Activated T-helper 2 cell treated with anti-CD3 and anti-CD28 coated beads, Interferon-gamma antibody, Interleukin-2, Interleukin-4, amounts not matched to agents 10 μg/mL and 5 μg/mL and 100 μg/mL, durations not matched to agents 14 hours and 24 hours and 36 hours (primary cell): Measurements from ENCODE around the gene INPP4A. TPM values are rescaled to one million over a fixed set of nuclear protein-coding genes. Genes with fewer than 3 reads are reported as not detected.

Source experiments
- DNase-seq: peaks from one replicate; pipeline ENCODE4 v3.0.0; 2021; ENCODE audit warnings: low spot score
- H3K27ac Mint-ChIP-seq: one replicate; pipeline ENCODE4 v1.8.0; 2021; ENCODE audit warnings: mixed read lengths
- H3K27me3 Mint-ChIP-seq: one replicate; pipeline ENCODE4 v1.8.0; 2021; ENCODE audit warnings: low read depth, mixed read lengths
- H3K36me3 Mint-ChIP-seq: one replicate; pipeline ENCODE4 v1.8.0; 2021; ENCODE audit warnings: low read depth, mixed read lengths
- H3K4me1 Mint-ChIP-seq: one replicate; pipeline ENCODE4 v1.8.0; 2021; ENCODE audit warnings: low read depth, mixed read lengths
- H3K4me3 Mint-ChIP-seq: one replicate; pipeline ENCODE4 v1.8.0; 2021; ENCODE audit warnings: low read depth, mild to moderate bottlenecking, moderate library complexity, mixed read lengths
- H3K9me3 Mint-ChIP-seq: one replicate; pipeline ENCODE4 v1.8.0; 2021; ENCODE audit warnings: mixed read lengths
- intact Hi-C: fragments of 100-400 bp; cut with micrococcal nuclease; formaldehyde crosslinking; loops from one replicate; pipeline ENCODE4 v1.15.1; 2023
- total RNA-seq: library from RNA; stranded (reverse); gene quantifications from 2 replicates; pipeline ENCODE4 v1.2.3, GENCODE V29; 2022

INPP4A gene
- total RNA-seq, 1 donor from 2014 or later: 35.9 TPM

DNA sequence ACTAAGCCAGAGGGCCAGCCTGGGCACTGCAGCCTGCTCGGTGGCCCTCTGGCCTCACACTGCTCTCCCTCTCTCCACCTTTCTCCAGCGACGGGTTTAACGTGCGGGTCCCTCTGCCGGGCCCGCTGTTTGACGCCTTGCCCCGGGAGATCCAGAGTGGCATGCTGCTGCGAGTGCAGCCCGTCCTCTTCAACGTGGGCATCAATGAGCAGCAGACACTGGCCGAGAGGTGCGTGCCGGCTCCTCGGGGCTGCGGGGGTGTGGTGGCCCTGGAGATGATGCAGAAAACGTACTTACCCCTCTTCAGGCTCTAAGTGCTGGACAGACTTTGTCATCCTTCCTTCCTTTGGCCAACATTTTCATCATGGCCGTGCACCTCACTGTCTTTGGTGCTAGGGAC, 121.3 kb downstream of the INPP4A start:
- intact Hi-C loops: loop anchor here (5.0 kb wide), 1 partner anchor 71 kb away; no protein-coding TSS in a partner anchor
- no peaks in the 10 kb centered on the region for H3K9me3 Mint-ChIP-seq
- H3K4me1 Mint-ChIP-seq: no peaks in the 10 kb centered on the region
- H3K4me3 Mint-ChIP-seq: no peak overlapping the region
- no peaks in the 10 kb centered on the region for H3K27me3 Mint-ChIP-seq
- peaks cover 60% of the 10 kb centered on the region for H3K36me3 Mint-ChIP-seq
- DNase-seq: no peak
- no peak overlapping the region for H3K27ac Mint-ChIP-seq

DNA sequence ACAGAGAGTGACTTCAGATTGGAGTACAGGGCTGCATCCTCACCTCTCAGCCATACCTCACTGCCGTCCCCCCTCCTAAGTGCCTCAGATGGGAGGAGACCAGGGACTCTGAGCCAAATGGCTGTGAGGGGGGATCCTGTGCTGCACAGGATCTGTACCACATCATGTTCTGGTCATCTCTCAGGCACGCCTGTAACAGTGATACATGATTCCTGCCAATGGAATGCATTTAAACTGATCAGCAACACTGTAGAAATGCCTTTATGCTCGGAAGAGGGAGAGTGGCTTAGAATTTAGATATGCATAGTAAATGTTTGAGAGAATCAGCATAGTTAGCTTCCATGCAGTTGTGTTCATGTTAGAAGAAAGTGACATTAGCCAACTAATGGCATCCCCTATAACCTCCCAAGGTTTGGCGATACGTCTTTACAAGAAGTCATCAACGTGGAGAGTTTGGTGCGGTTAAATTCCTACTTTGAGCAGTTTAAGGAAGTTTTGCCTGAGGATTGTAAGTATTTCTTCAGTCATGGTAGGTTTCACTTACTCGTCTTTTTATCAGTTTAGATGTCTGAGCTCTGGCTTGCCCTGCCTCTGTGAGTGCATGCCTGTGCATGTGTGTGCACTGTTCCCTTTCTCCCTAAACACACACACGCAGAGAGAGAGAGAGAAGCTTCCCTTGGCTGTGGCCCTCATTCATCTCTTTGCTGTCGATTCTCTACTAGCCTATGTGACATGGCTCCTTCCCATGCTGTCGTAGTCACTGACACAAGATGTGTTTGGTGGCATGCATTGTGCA, 123.7 kb downstream of the INPP4A start:
- peaks cover 56% of the 10 kb centered on the region for H3K36me3 Mint-ChIP-seq
- no peaks in the 10 kb centered on the region for H3K4me1 Mint-ChIP-seq
- H3K27ac Mint-ChIP-seq: no peak overlapping the region
- H3K4me3 Mint-ChIP-seq: no peak overlapping the region
- no peaks in the 10 kb centered on the region for H3K27me3 Mint-ChIP-seq
- no peak for DNase-seq
- intact Hi-C loops: loop anchor here (5.0 kb wide), 1 partner anchor 69 kb away; no protein-coding TSS in a partner anchor
- H3K9me3 Mint-ChIP-seq: no peaks in the 10 kb centered on the region

DNA sequence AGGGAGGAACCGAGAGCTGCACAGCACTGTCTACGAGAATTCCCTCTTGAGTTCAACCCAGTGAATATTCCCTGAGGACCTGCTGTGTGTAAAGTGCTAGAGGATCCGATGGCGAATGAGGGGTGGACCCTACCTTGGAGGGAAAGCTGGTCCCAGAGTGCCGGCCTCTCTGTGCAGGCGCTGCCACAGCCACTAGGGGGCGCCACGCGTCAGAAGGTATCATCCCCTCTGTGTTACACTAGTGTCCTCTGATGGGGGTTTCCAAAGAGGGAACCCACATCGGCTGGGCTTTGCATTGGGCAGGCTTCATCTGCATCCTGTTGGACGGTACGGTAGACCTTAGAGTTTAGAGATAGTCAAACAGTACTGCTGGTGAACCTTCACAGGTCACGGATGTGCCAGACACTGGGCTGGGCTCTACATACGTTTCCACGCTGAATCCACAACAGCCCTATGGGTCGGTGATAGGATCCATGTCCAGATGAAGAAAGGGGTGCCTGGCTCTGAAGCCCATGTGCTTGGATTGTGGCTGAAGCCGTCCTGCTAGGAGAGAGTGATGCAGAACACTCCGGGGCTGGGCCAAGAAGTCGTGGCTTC, 124.6 kb downstream of the INPP4A start:
- no peaks in the 10 kb centered on the region for H3K4me1 Mint-ChIP-seq
- peak; percentile 40 for DNase-seq
- no peak overlapping the region for H3K4me3 Mint-ChIP-seq
- no peaks in the 10 kb centered on the region for H3K9me3 Mint-ChIP-seq
- no peak overlapping the region for H3K27ac Mint-ChIP-seq
- intact Hi-C loops: loop anchor here (1.0 to 5.0 kb wide), 2 partner anchors 68 to 268 kb away; no protein-coding TSS in a partner anchor
- peaks cover 62% of the 10 kb centered on the region for H3K36me3 Mint-ChIP-seq
- H3K27me3 Mint-ChIP-seq: no peaks in the 10 kb centered on the region

DNA sequence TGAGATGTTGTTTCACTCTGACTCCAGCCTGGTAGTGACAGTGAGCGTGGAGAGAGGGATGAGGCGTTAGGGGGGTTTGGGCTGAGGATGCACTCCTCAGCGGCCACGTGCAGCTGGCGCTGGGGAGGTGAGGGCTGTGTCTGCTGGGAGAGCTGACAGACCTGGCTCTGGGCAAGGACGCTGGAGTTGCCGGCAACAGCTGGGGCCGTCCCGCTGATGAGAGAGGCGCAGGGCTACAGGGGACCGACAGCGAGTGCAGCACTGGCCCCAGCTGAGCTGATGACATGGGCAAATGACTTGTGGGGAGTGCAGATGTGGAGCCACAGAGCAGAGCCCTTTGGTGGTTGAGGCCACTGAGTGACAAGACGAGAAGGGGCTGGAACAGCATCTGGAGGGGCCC, 125.3 kb downstream of the INPP4A start:
- no peak for DNase-seq
- no peaks in the 10 kb centered on the region for H3K9me3 Mint-ChIP-seq
- H3K27ac Mint-ChIP-seq: no peak overlapping the region
- no peaks in the 10 kb centered on the region for H3K4me1 Mint-ChIP-seq
- peaks cover 62% of the 10 kb centered on the region for H3K36me3 Mint-ChIP-seq
- no peaks in the 10 kb centered on the region for H3K27me3 Mint-ChIP-seq
- H3K4me3 Mint-ChIP-seq: no peak overlapping the region
- intact Hi-C loops: loop anchor here (1.0 to 5.0 kb wide), 2 partner anchors 67 to 267 kb away; no protein-coding TSS in a partner anchor

DNA sequence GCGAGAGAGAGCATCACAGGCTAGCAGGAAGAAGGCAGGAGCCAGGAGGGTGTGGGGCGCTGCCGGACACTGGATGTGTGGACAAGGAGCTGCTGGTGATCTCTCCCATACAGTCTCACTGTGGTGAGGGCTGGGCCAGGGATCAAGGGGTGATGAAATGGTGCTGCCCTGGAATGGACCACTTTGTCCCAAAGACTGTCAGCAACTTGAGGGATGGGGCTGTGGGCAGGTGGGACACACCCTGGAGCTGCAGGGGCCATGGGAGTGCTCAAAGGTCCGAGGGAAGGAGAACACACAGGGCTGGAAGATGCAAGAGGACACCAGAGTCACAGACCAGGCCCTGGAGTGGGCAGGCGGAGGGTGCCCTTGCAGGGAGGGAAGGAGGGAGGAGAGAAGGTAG, 125.7 kb downstream of the INPP4A start:
- H3K4me1 Mint-ChIP-seq: no peaks in the 10 kb centered on the region
- no peak for DNase-seq
- H3K27ac Mint-ChIP-seq: no peak overlapping the region
- no peak overlapping the region for H3K4me3 Mint-ChIP-seq
- peaks cover 62% of the 10 kb centered on the region for H3K36me3 Mint-ChIP-seq
- intact Hi-C loops: no loop called here
- H3K27me3 Mint-ChIP-seq: no peaks in the 10 kb centered on the region
- no peaks in the 10 kb centered on the region for H3K9me3 Mint-ChIP-seq

DNA sequence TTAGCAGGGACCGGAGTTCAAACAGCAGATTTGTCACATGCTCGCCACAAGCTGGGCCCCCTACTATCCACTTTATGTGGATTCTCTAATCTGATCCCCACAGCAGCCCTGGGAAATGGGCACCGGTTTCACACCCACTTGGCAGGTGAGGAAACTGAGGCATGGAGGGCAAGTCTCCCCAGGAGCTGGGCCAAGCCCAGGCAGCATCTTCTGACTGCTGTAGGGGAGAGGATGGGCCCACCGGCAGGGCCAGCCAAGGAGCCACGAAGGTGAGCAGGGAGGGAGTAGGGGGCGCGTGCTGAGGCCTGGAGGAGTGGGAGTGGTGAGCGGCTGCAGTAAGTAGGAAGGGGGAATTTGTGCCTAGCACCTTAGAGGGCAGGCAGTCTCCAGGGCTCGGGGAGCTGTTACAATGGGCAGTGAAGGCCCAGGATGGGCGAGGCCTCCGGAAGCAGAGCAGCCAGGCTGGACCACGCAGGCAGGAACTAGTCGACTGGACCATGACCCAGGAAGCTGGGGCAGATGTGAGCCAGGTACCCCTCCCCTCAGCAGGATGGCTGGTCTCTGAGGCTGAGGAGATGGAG, 126.6 kb downstream of the INPP4A start:
- Mint-ChIP-seq H3K27ac (no peak overlapping the region), H3K9me3 (no peaks in the 10 kb centered on the region), H3K36me3 (peaks cover 59% of the 10 kb centered on the region), H3K27me3 (no peaks in the 10 kb centered on the region), H3K4me1 (no peaks in the 10 kb centered on the region), H3K4me3 (no peak overlapping the region)
- no peak for DNase-seq
- intact Hi-C loops: no loop called here

DNA sequence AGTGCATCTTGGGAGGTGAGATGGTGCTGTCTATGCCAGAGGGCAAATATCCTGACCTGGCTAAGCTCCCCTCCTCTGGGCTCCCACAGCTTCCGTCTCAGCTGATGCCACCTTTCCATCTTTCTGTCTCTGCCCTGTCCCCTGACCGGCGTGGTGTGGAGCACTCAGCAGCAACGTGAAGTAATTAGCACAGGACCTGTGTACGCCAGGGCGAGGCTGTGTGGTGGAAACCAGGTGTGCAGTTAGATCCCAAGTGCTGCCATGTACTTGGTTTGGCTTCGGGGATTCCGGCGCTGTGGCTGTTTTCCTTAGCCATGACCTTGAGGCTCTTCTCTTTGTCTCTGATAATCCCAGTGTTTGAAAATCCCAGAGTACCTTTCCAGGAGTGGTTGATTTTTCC, 127.1 kb downstream of the INPP4A start:
- no peaks in the 10 kb centered on the region for H3K4me1 Mint-ChIP-seq
- no peaks in the 10 kb centered on the region for H3K9me3 Mint-ChIP-seq
- H3K27ac Mint-ChIP-seq: no peak overlapping the region
- DNase-seq: no peak
- H3K4me3 Mint-ChIP-seq: no peak overlapping the region
- H3K36me3 Mint-ChIP-seq: peaks cover 58% of the 10 kb centered on the region
- no peaks in the 10 kb centered on the region for H3K27me3 Mint-ChIP-seq
- intact Hi-C loops: no loop called here

DNA sequence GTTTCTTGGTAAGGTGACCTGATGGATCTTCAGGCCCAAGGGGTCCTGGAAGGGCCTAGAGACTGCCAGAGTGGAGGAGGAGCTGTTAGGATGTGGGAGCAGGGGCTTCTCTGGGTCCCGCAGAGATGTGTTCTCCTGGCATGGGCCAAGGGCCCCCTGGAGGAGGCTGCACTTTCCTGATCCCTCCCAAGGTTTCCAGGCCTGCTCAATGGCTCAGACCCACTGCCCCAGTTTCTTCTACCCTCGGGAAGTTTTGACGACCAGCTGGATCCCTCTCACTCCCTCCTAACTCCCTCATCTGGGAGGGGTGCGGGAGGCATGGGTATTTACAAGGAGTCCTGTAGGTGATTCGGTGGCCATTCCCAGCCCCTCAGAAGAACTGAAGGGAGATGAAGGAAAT, 127.6 kb downstream of the INPP4A start:
- Mint-ChIP-seq H3K9me3 (no peaks in the 10 kb centered on the region), H3K36me3 (peaks cover 57% of the 10 kb centered on the region), H3K27me3 (no peaks in the 10 kb centered on the region), H3K27ac (no peak overlapping the region), H3K4me1 (no peaks in the 10 kb centered on the region), H3K4me3 (no peak overlapping the region)
- DNase-seq: no peak
- intact Hi-C loops: no loop called here

DNA sequence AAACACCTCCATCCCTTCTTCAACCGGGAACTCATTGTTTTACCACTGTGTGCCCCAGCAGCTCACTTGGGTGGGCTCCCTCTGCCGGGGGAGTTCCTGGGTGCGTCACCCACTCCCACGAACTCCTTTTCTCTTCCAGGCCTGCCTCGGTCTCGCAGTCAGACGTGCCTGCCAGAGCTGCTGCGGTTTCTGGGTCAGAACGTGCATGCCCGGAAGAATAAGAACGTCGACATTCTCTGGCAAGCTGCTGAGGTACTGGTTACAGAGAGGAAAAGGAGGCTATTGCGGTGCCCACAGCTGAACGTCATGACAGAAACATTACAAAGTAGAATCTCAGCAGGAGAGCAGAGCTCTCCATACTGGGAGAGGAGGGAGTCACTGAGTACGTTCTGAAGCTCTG, 128.0 kb downstream of the INPP4A start:
- Mint-ChIP-seq H3K27ac (no peak overlapping the region), H3K36me3 (peaks cover 57% of the 10 kb centered on the region), H3K27me3 (no peaks in the 10 kb centered on the region), H3K4me1 (no peaks in the 10 kb centered on the region), H3K9me3 (no peaks in the 10 kb centered on the region), H3K4me3 (no peak overlapping the region)
- no peak for DNase-seq
- intact Hi-C loops: no loop called here

DNA sequence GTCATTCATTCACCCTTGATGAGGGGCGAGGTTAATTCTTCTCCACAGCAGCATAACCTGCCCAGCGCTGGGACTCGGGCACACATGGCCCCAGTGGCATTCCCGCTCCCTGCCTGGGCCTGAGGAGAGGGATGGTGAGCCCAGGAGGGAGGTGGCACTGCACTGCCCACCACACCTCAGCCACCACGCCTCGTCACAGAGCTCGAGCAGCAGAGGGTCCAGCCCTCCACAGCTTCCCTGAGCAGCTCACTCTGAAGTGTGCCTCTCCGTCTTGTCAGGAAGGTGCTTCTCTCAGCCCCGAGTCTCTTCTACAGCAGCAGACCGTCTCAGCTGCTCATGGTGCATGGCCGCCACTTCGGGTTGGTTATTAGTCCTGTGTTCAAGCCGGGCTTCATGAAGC, 128.8 kb downstream of the INPP4A start:
- H3K27me3 Mint-ChIP-seq: no peaks in the 10 kb centered on the region
- H3K36me3 Mint-ChIP-seq: peaks cover 65% of the 10 kb centered on the region
- H3K9me3 Mint-ChIP-seq: no peaks in the 10 kb centered on the region
- H3K27ac Mint-ChIP-seq: no peak overlapping the region
- H3K4me3 Mint-ChIP-seq: no peak overlapping the region
- intact Hi-C loops: no loop called here
- no peaks in the 10 kb centered on the region for H3K4me1 Mint-ChIP-seq
- no peak for DNase-seq

DNA sequence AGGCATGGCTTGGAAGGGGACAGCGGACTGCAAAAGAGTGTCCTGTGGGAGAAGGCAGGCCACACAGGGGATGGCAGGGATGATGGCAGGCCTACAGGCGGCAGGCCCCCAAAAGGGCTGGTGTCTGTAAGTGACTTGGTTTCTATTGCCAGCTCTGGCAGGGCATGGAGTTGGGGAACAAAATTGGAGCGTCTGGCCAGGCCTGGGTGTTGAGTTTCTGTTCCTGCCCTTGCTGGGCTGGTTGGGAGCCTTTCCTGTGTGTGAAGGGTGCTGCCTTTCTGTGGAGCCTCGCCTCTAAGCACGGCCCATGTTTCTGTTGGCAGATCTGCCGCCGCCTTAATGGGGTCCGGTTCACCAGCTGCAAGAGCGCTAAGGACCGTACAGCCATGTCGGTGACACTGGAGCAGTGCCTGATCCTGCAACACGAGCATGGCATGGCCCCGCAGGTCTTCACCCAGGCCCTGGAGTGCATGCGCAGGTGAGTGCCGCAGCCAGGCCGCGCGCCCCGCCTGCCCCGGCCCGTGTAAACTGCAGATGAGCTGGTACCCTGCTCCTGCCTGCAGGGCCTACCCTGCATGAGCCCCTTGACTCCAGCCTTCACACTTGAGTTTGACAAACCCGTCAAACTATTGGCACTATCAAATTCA, 132.1 kb downstream of the INPP4A start:
- no peak overlapping the region for H3K4me3 Mint-ChIP-seq
- H3K27ac Mint-ChIP-seq: no peak overlapping the region

DNA sequence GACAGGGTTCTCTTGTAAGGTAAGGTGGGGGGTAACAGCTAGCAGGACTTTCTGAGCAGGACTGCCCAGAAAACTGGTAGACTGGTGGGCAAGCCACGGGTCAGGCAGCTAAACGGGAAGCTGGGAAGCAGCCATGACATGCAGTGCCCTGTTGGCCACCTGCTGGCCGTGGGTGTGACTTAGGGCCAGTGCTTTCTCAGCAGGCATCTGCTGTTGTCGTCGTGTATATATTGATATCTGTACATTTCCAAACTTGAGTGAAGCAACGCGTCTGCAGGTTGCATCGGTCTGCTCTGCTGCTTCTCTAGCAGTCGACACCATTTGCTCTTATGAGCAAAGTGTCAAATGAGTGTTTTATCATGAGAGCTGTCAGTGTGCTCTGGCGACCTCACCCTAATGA, 132.7 kb downstream of the INPP4A start:
- Mint-ChIP-seq H3K4me3 (no peak overlapping the region), H3K9me3 (no peaks in the 10 kb centered on the region), H3K4me1 (no peaks in the 10 kb centered on the region), H3K27me3 (no peaks in the 10 kb centered on the region), H3K27ac (no peak overlapping the region), H3K36me3 (peaks cover 59% of the 10 kb centered on the region)
- intact Hi-C loops: no loop called here
- DNase-seq: no peak

More for the DNA sequence above, 132.1 kb downstream of the INPP4A start:
- no peak for DNase-seq
- intact Hi-C loops: no loop called here
- Mint-ChIP-seq H3K4me1 (no peaks in the 10 kb centered on the region), H3K9me3 (no peaks in the 10 kb centered on the region), H3K27me3 (no peaks in the 10 kb centered on the region), H3K36me3 (peaks cover 57% of the 10 kb centered on the region)

DNA sequence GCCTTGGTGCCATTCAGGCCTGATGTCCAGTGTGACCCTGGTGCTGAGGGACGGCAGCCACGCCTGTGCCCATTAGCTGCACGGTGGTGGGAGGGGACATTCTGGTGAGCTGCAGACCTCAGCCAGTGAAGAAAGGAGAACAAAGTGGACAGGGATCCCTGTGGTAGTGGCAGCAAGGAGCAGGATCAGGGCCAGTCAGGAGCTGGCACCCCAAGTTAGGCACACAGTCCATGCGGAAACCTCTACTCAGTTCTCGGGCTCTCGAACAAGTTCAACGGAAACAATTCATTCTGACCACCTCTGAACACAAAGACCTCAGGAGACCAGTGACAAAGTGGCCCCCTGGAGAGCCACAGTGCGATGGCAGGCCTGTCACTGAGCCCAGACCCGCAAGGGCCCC, 133.6 kb downstream of the INPP4A start:
- no peaks in the 10 kb centered on the region for H3K4me1 Mint-ChIP-seq
- DNase-seq: no peak
- no peaks in the 10 kb centered on the region for H3K27me3 Mint-ChIP-seq
- H3K27ac Mint-ChIP-seq: no peak overlapping the region
- no peaks in the 10 kb centered on the region for H3K9me3 Mint-ChIP-seq
- intact Hi-C loops: no loop called here
- H3K4me3 Mint-ChIP-seq: no peak overlapping the region
- peaks cover 61% of the 10 kb centered on the region for H3K36me3 Mint-ChIP-seq
